Measurements from ENCODE around the gene RPTOR. TPM values are rescaled to one million over a fixed set of nuclear protein-coding genes. Genes with fewer than 3 reads are reported as not detected.

RPTOR gene
- total RNA-seq, 1 experiment from 2014 or later: 46.2 TPM

DNA sequence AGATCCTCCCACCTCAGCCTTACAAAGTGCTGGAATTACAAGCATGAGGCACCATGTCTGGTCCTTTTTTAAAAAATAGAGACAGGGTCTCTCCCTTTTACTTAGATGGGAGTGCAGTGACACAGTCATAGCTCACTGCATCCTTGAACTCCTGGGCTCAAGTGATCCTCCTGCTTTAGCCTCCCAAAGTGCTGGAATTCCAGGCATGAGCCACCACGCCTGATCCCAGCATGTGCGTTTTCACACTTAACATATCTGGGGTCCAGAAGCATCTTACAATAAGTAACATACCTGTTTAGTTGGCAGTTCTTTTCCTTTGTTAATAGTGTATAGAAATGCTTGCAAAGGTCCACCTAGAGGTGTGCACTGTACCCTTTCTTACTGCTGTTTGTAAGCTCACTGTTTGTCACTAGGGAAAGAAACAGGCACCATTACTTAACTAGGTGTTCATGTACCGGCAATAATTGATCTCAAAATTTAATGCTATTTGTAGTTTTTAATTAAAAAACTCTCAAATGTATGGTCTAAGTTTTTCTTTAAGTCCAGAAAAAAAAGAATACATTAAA is 221.7 kb downstream of the RPTOR start:
- ChIA-PET POLR2A (ENCODE audit: unreplicated experiment) (no interaction called here), CTCF (no interaction called here)
- no peaks in the 10 kb centered on the region for H3F3A ChIP-seq (ENCODE audit: low read length, unreplicated experiment)
- peaks cover 14% of the 10 kb centered on the region for H3K4me1 ChIP-seq (ENCODE audit: insufficient read depth, low read length)
- intact Hi-C loops (cut with micrococcal nuclease): no loop called here
- no TSS peak for BruUV-seq (replicated peaks)
- no peak for DNase-seq
- H4K20me1 ChIP-seq (ENCODE audit: low read length): no peaks in the 10 kb centered on the region
- no peak overlapping the region for H3K9ac ChIP-seq (ENCODE audit: low read length)
- no peak for ATAC-seq
- peaks cover 19% of the 10 kb centered on the region for H3K79me2 ChIP-seq (ENCODE audit: low read length)
- H3K36me3 ChIP-seq (ENCODE audit: low read depth, low read length): no peaks in the 10 kb centered on the region; the same call in 1 of the 2 replicates
- no peak overlapping the region for H3K27ac ChIP-seq (ENCODE audit: low read length)
- H2AFZ ChIP-seq (ENCODE audit: low read length): no peak overlapping the region
- no peaks in the 10 kb centered on the region for H3K9me3 ChIP-seq (ENCODE audit: low read length)
- no peak for TF ChIP-seq EZH2phosphoT487 (IDR thresholded peaks at IDR 0.05; ENCODE audit: borderline replicate concordance, low read length)
- TF ChIP-seq, protein P1, sequence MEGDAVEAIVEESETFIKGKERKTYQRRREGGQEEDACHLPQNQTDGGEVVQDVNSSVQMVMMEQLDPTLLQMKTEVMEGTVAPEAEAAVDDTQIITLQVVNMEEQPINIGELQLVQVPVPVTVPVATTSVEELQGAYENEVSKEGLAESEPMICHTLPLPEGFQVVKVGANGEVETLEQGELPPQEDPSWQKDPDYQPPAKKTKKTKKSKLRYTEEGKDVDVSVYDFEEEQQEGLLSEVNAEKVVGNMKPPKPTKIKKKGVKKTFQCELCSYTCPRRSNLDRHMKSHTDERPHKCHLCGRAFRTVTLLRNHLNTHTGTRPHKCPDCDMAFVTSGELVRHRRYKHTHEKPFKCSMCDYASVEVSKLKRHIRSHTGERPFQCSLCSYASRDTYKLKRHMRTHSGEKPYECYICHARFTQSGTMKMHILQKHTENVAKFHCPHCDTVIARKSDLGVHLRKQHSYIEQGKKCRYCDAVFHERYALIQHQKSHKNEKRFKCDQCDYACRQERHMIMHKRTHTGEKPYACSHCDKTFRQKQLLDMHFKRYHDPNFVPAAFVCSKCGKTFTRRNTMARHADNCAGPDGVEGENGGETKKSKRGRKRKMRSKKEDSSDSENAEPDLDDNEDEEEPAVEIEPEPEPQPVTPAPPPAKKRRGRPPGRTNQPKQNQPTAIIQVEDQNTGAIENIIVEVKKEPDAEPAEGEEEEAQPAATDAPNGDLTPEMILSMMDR (conservative IDR thresholded peaks at IDR 0.05; ENCODE audit: low read depth, low read length): no peak
- TF ChIP-seq EZH2 (IDR thresholded peaks at IDR 0.05; ENCODE audit: low read length, unreplicated experiment): no peak
- no peaks in the 10 kb centered on the region for H3K27me3 ChIP-seq (ENCODE audit: low read length)
- no peak overlapping the region for H3K4me2 ChIP-seq (ENCODE audit: low read length)
- H3K4me3 ChIP-seq (ENCODE audit: low read length): no peak overlapping the region
- H3K9me2 ChIP-seq (replicated peaks; ENCODE audit: low read length): no peaks in the 10 kb centered on the region

- no peaks in the 10 kb centered on the region for H4K20me1 ChIP-seq (ENCODE audit: low read length)
- intact Hi-C loops (cut with micrococcal nuclease): no loop called here
- DNase-seq (no peak), ATAC-seq (no peak)
- ChIA-PET POLR2A (ENCODE audit: unreplicated experiment) (no interaction called here), CTCF (no interaction called here)
- peaks cover 7% of the 10 kb centered on the region; the same call in 1 of the 2 replicates for H3K79me2 ChIP-seq (ENCODE audit: low read length)
- no peak overlapping the region for H3K4me3 ChIP-seq (ENCODE audit: low read length)
- no peak overlapping the region for H2AFZ ChIP-seq (ENCODE audit: low read length)
- no peak overlapping the region for H3K27ac ChIP-seq (ENCODE audit: low read length)
- H3K4me1 ChIP-seq (ENCODE audit: insufficient read depth, low read length): no peaks in the 10 kb centered on the region
- H3K36me3 ChIP-seq (ENCODE audit: low read depth, low read length): no peaks in the 10 kb centered on the region; the same call in 1 of the 2 replicates
- no peak overlapping the region for H3K4me2 ChIP-seq (ENCODE audit: low read length)
- no peak overlapping the region for H3K9ac ChIP-seq (ENCODE audit: low read length)
- H3K9me2 ChIP-seq (replicated peaks; ENCODE audit: low read length): no peaks in the 10 kb centered on the region
- BruUV-seq (replicated peaks): no TSS peak
- H3K9me3 ChIP-seq (ENCODE audit: low read length): no peaks in the 10 kb centered on the region
- no peaks in the 10 kb centered on the region for H3F3A ChIP-seq (ENCODE audit: low read length, unreplicated experiment)
- H3K27me3 ChIP-seq (ENCODE audit: low read length): no peaks in the 10 kb centered on the region
- TF ChIP-seq, protein P1 (conservative IDR thresholded peaks at IDR 0.05; ENCODE audit: low read depth, low read length): no peak
- TF ChIP-seq EZH2 (IDR thresholded peaks at IDR 0.05; ENCODE audit: low read length, unreplicated experiment) (no peak), EZH2phosphoT487 (IDR thresholded peaks at IDR 0.05; ENCODE audit: borderline replicate concordance, low read length) (no peak)
Observed at GRCh38 chr17:80768389-80768788, 223.8 kb downstream of the RPTOR start.

DNA sequence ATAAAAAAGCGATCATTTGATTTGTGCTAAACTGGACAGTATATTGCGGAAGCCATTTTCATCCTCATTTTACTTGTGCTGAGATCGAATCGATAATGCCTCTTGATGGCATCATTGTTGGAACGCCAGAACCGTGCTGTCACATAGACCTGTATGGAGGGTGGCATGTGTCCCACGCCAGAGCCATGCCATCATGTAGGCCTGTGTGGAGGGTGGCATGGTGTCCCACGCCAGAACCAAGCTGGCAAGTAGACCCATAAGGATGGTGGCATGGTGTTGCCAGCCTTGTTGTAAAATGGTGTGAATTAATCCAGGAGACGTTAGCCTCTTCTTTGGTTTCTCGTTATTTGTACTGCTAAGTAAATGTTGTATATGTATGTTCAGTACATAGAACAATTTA is 224.3 kb downstream of the RPTOR start:
- POLR2A ChIA-PET (ENCODE audit: unreplicated experiment): no interaction called here

More for the DNA sequence above, 224.3 kb downstream of the RPTOR start:
- no peaks in the 10 kb centered on the region for H3K9me2 ChIP-seq (replicated peaks; ENCODE audit: low read length)
- H3K9me3 ChIP-seq (ENCODE audit: low read length): no peaks in the 10 kb centered on the region
- no peaks in the 10 kb centered on the region; the same call in 1 of the 2 replicates for H3K36me3 ChIP-seq (ENCODE audit: low read depth, low read length)
- no peaks in the 10 kb centered on the region for H4K20me1 ChIP-seq (ENCODE audit: low read length)
- TF ChIP-seq EZH2phosphoT487 (IDR thresholded peaks at IDR 0.05; ENCODE audit: borderline replicate concordance, low read length) (no peak), EZH2 (IDR thresholded peaks at IDR 0.05; ENCODE audit: low read length, unreplicated experiment) (no peak)
- TF ChIP-seq, protein P1 (conservative IDR thresholded peaks at IDR 0.05; ENCODE audit: low read depth, low read length): no peak
- CTCF ChIA-PET: no interaction called here
- H3K9ac ChIP-seq (ENCODE audit: low read length): no peak overlapping the region
- no TSS peak for BruUV-seq (replicated peaks)
- ATAC-seq: no peak
- intact Hi-C loops (cut with micrococcal nuclease): no loop called here
- H3K4me2 ChIP-seq (ENCODE audit: low read length): no peak overlapping the region
- H3K4me1 ChIP-seq (ENCODE audit: insufficient read depth, low read length): no peaks in the 10 kb centered on the region
- H3K79me2 ChIP-seq (ENCODE audit: low read length): 0 out of 2 replicates have a peak, but pooled peaks cover 5% of the 10 kb centered on the region
- H2AFZ ChIP-seq (ENCODE audit: low read length): no peak overlapping the region
- H3K27me3 ChIP-seq (ENCODE audit: low read length): no peaks in the 10 kb centered on the region
- no peaks in the 10 kb centered on the region for H3F3A ChIP-seq (ENCODE audit: low read length, unreplicated experiment)
- no peak overlapping the region for H3K4me3 ChIP-seq (ENCODE audit: low read length)
- H3K27ac ChIP-seq (ENCODE audit: low read length): no peak overlapping the region
- no peak for DNase-seq
